C1 segment of cervical spinal cord (tissue), 14 donors: ENCODE measurements around the gene B3GNT2.
"Not testable (repeated sequence)": the region's sequence is repeated elsewhere in the genome, so short reads cannot be mapped to it uniquely, and the experiment has no call there.

Experiments used
- DNase-seq, 14 donors: peaks; one replicate each; lab custom pipeline; 2025; lab: John Stamatoyannopoulos, UW

Gene B3GNT2

DNA sequence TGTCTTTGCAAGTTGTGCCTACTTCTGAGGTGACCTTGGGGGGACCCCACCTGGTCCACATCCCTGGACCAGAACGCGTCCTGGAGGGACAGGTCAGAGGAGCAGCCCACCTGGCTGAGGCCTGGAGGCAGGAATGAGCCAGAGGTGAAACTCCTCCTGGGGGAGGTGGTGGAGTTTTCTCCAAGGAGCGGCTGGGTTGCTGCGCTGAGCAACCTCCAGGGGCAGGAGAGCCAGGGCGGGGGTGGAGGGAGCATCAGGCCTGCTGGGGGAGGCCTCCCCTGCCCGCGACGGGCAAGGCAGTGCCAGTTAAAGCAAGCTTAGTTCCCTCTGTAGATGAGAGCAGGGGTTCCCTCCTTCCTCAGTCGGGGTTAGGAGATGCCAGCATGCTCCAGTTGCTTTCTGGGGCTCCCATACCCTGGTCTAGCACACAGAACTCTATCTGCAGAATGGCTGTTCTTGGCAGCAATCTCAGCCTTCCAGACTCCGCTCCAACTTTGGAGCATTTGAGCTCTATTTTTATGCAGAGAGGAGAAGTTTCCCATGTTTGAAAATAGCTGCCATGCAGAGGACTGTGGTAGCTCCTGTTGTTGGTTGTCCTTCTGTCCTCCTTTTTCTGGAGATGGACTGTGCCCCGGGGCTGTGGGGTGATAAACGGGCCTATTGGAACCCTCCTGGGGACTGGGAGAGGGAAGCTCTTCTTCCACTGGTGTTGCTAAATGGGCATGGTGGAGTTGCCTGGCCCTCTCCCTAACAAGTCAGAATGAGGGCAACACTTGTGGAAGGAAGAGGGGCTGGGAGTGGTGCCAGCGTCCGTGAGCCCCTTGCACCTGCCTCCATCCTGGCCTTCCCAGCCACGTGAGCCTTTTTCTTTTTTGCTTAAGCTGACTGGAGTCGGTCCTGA lies 39.1 kb downstream of the B3GNT2 start:
- DNase-seq = no peak

DNA sequence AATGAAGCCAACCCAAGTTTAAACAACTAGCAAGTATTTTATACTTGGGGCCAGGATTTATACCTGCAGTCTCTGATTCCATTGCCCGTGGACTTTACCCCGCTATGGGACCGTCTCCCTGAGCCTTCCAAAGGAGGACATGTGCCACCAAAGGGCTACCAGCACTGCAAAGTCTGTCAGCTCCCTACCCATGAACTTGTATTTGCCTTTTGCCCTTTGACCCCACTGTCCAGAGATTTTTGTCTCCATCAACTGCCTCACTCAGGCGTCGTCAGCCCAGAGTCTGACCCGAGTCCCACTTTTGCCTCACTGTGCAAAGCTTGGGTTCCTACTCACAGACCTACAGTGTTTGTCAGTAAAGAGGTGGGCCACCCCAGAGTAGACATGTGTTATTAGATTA lies 40.6 kb downstream of the B3GNT2 start:
- no peak for DNase-seq

DNA sequence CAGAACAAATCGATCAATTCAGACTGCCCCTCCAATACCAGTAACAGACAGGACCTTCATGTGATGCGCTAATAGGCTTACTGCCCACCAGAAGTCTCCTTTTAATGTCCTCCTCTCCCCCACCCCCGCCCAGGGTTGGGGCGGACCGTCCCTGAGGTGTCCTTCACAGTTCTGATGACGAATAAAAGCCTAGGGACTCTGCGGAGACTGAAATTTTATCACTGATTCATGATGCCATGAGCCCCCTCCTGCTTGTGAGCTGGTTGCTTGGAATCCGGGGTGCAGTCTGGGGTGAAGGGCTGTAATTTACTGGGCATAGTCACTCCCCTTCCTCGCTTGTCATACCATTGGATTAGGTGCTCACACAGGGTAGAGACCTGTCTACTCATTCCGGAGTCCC lies 42.3 kb downstream of the B3GNT2 start:
- no peak for DNase-seq

DNA sequence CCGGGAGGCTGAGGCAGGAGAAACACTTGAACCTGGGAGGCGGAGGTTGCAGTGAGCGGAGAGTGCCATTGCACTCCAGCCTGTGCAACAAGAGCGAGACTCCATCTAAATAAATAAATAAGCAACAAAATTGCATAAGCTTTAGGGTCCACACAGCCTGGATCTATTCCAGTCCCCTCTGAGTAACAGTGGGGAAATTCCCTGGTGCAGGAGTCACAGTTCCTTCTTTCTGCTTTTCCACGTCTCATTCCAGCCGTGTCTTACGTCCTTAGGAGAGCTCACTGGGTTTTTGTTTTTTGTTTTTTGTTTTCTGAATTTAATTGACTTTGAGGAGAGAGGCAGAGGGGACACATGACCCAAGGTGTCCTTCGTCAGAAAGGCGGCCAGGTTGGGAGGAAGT lies 44.6 kb downstream of the B3GNT2 start:
- DNase-seq = no peak

DNA sequence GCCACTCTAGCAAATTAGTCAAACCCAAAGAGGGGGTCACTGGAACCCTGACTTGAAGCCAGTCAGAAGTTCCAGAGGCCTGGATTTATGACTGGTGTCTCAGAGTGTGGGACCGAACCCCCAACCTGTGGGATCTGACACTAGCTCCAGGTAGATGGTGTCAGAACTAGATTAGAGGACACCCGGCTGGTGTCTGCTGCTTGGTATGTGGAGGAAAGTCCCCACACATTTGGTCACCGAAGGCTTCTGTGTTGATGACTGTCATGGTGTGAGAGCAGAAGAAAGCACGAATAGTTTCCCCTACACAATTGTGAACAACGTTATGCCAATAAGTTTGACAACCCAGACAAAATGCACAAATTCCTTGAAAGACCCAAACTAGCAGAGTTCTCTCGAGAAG lies 48.1 kb downstream of the B3GNT2 start:
- DNase-seq = no peak

DNA sequence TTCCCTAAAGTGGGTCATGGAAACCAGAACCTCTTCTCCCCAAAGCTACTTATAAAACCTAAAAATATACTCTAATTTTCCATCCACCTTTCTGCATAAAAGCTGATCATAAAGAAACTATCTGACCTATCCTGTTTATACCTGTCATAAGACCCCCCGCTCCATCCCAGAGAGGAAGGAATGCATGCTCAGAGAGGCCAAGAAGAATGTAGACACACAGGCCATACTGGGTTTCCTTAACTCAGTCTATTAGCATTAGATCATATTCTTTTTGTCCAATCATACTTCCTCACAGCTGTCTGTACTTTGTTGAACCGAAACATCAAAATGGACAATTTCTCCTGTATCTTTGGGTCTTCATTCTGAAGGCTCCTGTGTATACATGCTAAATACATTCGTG lies 52.3 kb downstream of the B3GNT2 start:
- no peak for DNase-seq

DNA sequence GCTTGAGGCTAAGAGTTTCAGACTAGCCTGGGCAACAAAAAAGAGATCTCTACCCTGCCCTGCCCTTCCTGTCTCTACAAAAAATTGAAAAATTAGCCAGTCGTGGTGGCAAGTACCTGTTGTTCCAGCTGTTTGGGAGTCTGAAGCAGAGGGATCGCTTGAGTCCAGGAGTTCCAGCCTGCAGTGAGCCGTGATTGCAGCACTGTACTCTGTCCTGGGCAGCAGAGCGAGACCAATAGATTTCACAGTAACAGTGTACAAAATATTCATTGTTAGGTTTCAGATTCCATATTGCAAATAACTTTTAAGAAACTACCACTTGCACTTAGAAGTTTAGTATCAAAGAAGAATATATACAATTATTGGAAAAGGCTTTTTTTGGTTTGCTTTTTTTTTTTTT lies 54.3 kb downstream of the B3GNT2 start:
- DNase-seq = no peak

DNA sequence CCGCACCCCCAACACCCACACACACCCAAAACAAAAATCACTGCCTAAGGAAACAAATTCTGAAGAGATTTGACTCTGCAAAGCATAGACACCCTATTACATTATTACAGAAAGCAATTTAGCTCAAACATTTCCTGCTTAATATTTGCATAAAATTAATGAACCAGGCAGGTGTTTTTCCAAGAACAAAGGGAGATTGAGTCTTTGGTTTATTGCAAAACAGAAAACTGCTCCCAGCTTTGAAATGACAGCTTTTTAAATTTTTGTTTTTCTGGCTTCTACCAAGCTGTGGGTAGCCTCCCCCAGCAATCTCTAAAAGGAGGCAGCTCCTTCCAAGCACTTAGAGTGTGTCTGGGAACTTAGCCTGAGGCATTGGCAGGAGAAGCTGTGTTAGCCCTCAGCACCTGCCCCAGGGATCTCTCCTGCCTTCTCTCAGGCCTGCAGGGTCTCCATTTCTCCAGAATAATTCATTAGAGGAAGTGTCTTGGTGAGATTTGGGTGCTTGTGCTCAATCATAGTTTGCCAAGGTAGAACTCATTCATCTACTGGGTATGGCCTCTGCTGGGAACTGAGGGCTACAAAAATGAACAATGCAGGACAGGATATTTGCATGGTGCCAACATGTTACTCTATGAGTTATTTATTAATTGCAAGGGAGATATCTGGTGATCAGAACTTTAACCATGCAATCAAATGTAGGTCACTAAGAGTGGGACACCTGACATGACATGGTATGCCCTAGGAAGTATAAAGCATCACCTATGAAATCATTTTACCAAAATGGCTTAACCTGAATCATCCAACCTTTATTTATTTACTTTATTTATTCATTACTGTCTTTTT lies 58.7 kb downstream of the B3GNT2 start:
- no peak for DNase-seq

DNA sequence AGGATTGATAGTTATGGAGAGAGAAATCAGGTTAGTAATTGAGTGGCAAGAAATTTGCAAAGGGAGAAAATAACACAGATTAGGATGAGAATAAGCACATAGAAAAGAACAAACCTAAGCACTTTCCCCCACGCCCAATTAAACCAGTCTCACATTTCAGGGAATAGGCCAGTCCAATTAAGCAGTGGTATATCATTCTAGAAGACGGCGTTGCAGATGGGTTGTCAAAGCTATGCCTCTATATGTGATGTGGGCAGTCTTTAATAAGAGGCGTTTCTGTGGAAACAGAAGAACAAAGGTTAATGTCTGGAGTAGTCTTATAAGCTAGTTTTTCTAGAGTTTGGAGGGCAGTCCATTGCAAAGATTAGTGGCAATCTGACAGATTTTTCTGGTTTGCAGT lies 61.6 kb downstream of the B3GNT2 start:
- no peak for DNase-seq

DNA sequence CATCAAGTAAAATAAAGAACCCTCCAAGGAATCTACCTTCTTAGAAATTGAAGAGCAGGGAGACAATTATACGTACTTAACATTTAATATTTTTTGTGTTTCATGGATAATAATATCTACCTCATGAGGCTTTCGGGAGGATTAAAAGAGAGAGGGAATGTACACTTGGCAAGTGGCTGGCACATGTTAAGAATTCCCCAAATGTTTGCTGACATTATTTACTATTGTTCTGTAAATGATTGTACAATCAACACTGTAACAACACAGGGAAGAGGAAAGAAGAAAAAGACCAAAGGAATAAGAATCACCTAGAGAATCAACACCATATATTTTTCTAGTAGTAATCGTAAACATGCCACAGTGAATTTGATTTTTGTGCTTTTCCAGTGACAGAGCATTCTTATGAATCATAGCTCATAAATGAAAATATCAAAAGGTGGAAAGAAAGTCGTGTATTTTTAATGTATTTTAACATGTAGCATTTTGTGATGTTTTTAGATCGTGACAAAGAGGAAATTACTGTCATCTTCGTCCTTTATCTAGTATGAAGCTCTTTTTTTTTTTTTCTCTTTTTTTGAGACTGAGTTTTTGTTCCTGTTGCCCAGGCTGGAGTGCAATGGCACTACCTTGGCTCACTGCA lies 67.3 kb downstream of the B3GNT2 start:
- DNase-seq = no peak

DNA sequence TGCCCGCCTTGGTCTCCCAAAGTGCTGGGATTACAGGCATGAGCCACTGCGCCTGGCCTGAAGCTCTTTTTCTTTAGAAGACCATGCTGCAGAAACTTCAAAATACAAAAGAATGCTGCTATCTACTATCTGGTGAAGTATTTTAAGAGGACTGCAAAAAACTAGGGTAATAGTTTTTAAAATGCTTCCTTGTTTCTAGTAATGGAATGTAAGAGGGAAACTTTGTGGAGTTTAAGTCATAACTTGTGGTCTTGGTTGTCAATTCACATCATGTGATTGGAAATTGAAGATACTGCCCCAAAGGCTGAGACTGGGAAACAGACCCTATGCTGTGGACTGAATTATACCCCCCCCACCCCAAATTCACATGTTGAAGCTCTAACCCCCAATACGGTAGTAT lies 68.3 kb downstream of the B3GNT2 start:
- DNase-seq = no peak

DNA sequence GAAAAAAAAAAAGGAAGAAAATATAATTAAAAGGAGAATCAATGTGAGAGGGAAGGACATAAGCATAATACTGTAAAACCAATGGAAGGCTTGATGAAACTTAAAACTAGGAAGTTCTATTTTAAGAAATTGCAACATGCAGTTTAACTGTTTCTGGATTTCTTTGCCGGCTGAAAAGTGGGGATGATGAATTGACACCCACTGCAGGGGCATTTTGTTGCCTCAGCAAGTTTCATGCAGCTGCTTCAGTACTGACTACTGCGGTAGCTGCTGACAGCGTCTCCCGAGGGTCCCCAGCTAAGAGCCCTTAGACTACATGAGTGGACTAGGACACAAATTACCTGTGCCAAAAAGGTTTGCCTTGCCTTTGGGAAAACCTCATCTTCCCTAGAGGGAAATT lies 69.2 kb downstream of the B3GNT2 start:
- no peak for DNase-seq

DNA sequence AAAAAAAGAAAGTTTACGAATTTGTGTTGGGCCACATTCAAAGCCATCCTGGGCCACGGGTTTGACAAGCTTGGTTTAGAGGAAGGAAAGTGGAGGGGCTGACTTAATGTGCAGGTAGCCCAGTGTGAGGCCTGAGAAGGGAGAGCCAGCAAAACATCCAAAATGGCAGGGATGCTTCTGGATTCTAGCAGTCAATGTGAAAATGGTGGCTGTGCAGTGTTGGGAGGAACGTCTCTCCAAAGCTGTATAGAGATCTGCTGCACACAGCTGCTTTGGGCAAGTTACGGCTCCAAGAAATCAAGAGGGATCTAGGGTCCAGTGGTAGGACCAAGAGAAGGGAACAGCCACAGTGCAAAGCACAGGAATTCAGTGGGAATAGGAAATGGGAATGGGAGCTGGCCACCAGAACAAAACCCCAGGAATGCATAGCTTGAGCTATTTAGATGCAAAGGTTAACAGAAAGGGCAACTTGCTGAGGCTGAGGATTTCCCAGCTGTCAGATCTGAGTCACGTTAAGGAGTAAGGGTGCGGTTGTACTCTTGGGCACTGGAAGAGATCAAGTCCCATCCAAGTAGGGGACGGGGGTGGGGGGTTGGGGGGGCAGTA lies 70.6 kb downstream of the B3GNT2 start:
- no peak for DNase-seq

DNA sequence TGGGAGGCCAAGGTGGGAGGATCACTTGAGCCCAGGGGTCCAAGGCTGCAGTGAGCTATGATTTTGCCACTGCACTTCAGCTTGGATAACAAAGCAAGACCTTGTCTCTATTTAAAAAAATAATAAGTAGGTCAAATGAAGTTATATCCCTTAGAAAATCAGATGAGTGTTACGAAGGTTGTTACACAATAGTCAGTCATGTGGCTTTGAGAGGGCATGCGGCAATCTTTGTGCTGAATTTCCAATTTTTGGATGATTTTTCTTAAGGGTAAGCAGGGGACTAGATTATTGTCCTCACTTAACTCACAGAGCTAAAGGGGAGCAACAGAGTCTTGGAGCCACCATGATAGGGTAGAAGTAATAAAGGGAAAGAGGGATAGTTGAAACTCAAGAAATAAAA lies 71.8 kb downstream of the B3GNT2 start:
- DNase-seq = no peak

DNA sequence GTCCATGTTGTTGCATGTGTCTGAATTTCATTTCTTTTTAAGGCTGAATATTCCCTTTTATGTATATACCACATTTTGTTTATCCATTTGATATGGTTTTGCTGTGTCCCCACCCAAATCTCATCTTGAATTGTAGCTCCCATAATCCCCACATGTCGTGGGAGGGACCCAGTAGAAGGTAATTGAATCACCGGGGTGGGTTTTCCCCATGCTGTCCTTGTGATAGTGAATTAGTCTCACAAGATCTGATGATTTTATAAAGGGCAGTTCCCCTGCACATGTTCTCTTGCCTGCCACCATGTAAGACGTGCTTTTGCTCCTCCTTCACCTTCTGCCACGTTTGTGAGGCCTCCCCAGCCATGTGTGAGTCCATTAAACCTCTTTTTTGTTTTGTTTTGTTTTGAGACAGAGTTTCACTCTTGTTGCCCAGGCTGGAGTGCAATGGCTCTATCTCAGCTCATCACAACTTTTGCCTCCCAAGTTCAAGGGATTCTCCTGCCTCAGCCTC lies 72.8 kb downstream of the B3GNT2 start:
- not testable (repeated sequence) for DNase-seq

DNA sequence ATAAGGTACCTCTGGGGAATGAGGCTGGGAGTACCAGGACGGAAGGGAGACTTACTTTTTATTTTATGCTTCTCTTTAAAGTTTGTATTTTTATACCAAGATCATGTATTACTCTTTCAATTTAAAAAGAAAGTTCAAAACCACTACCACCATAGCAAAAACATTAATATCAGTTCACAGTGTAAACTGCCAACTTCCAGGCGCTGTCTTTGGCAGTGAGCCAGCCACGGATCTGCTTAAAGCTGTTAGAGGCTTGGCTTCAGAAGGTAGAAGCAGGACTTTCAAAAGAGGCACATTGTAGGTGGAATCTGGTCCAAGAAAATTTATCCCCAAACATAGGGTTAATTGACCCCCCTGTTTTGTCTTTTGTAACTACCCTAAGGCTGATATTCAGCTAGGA lies 74.8 kb downstream of the B3GNT2 start:
- no peak for DNase-seq
